Natural killer cell (primary cell): ENCODE measurements around the gene CRISP1. TPM values are rescaled to one million over a fixed set of nuclear protein-coding genes. Genes with fewer than 3 reads are reported as not detected.

Experiments used
- ATAC-seq, 3 donors: fragments of 150-1000 bp in 2 of 3; fragments of 200-7000 bp in 1 of 3; cut with Tn5 transposase; 1 replicate in 1 of 3; 2 replicates in 2 of 3; pipeline ENCODE4 v1.10.0; 2021; ENCODE audit warnings: mild to moderate bottlenecking in 2 of 3, moderate library complexity in 2 of 3
- DNase-seq, 2 donors: peaks; one replicate each; pipeline versions ENCODE4 v3.0.0 to v3.0.0-alpha.2; 2013 to 2021; ENCODE audit warnings: mixed read lengths in 1 of 2
- H3K27ac ChIP-seq: one replicate; pipeline ENCODE4 v1.5.1; 2013; ENCODE audit warnings: mild to moderate bottlenecking, low read length
- H3K27me3 ChIP-seq: one replicate; pipeline ENCODE4 v1.6.1; 2013; ENCODE audit warnings: low read length; ENCODE audit not compliant: control insufficient read depth, insufficient read depth
- H3K36me3 ChIP-seq: one replicate; pipeline ENCODE4 v1.6.1; 2013; ENCODE audit warnings: low read length; ENCODE audit not compliant: control insufficient read depth, insufficient read depth
- H3K4me1 ChIP-seq: one replicate; pipeline ENCODE4 v1.6.1; 2013; ENCODE audit warnings: low read length; ENCODE audit not compliant: control insufficient read depth, insufficient read depth
- H3K4me3 ChIP-seq: one replicate; pipeline ENCODE4 v1.5.1; 2013; ENCODE audit warnings: low read length
- H3K9me3 ChIP-seq: one replicate; pipeline ENCODE4 v1.6.1; 2013; ENCODE audit warnings: low read length; ENCODE audit not compliant: control insufficient read depth, insufficient read depth
- H3K27ac Mint-ChIP-seq, 2 donors: one replicate each; pipeline ENCODE4 v1.8.0; 2022; ENCODE audit warnings: mild to moderate bottlenecking in 2 of 2, mixed read lengths in 2 of 2, moderate library complexity in 1 of 2
- H3K27me3 Mint-ChIP-seq, 2 donors: one replicate each; pipeline ENCODE4 v1.8.0; 2022; ENCODE audit warnings: low read depth in 2 of 2, mixed read lengths in 2 of 2
- H3K36me3 Mint-ChIP-seq: one replicate; pipeline ENCODE4 v1.8.0; 2022; ENCODE audit warnings: mixed read lengths
- H3K4me1 Mint-ChIP-seq, 2 donors: one replicate each; pipeline ENCODE4 v1.8.0; 2022; ENCODE audit warnings: mixed read lengths in 2 of 2
- H3K4me3 Mint-ChIP-seq: one replicate; pipeline ENCODE4 v1.8.0; 2022; ENCODE audit warnings: mild to moderate bottlenecking, moderate library complexity, mixed read lengths
- H3K9me3 Mint-ChIP-seq, 2 donors: one replicate each; pipeline ENCODE4 v1.8.0; 2022; ENCODE audit warnings: mixed read lengths in 2 of 2
- WGBS: methylation state at CpG from one replicate; pipeline ENCODE4 v1.1.7; 2013; ENCODE audit warnings: missing lambda C conversion rate; ENCODE audit not compliant: insufficient coverage; 5-methylcytosine and 5-hydroxymethylcytosine counted together
- intact Hi-C: fragments of 100-400 bp; cut with micrococcal nuclease; formaldehyde crosslinking; loops from one replicate; pipeline ENCODE4 v1.14.2; 2022
- total RNA-seq, 4 donors: library from RNA; stranded (reverse); fragments of 120-200 nt in 1 of 4; gene quantifications; one replicate each; pipeline versions ENCODE4 v1.2.3 to v1.2.4, GENCODE V29; 2013 to 2022
- TF ChIP-seq, protein P1 (sequence below): fragments of 200-600 bp; IDR thresholded peaks from one replicate; pipeline ENCODE4 v1.8.0; 2022; ENCODE audit warnings: antibody characterized with exemption

Gene CRISP1
- total RNA-seq, 3 donors from 2014 or later (not counting 1 experiment from before 2014, with no cell fraction given) = not detected

DNA sequence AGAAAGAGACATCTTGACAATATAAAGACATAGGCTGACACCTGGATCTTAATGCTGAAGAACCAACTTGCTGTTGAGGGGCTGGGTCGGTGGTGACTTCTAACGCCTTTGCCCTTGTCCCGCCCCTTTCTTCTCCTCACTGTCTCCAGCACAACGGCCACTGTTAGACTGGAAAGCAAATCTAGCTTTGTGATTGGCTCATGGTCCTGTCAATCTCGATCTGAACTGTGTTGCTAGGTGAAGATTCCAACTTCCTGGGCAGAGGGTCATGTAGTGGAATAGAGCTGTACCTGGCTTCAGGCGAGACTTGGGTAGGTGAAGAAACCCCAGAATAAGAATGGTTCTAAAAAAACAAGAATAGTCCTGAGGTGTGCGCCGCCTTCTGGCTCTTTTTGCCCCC, 79.2 kb downstream of the CRISP1 start, which contains the start of gene PGK2:
Gene PGK2 (minus strand): TSS at position 110 of the 400 bp plus-strand sequence. CDS start 98 bp downstream, at position 12.
- H3K4me1 ChIP-seq = no peaks in the 10 kb centered on the region
- Mint-ChIP-seq H3K27me3 (no peaks in the 10 kb centered on the region), H3K4me3 (no peak within 1 kb of the TSS), H3K9me3 (peaks cover 3 to 6% of the 10 kb centered on the region in 2 donors), H3K36me3 (no peaks in the 10 kb centered on the region), H3K4me1 (no peaks in the 10 kb centered on the region), H3K27ac (no peak within 1 kb of the TSS)
- DNase-seq (no peak), ATAC-seq (no peak)
- intact Hi-C loops = no loop called here
- H3K36me3 ChIP-seq = no peaks in the 10 kb centered on the region
- H3K27ac ChIP-seq = no peak within 1 kb of the TSS
- TF ChIP-seq, protein P1, sequence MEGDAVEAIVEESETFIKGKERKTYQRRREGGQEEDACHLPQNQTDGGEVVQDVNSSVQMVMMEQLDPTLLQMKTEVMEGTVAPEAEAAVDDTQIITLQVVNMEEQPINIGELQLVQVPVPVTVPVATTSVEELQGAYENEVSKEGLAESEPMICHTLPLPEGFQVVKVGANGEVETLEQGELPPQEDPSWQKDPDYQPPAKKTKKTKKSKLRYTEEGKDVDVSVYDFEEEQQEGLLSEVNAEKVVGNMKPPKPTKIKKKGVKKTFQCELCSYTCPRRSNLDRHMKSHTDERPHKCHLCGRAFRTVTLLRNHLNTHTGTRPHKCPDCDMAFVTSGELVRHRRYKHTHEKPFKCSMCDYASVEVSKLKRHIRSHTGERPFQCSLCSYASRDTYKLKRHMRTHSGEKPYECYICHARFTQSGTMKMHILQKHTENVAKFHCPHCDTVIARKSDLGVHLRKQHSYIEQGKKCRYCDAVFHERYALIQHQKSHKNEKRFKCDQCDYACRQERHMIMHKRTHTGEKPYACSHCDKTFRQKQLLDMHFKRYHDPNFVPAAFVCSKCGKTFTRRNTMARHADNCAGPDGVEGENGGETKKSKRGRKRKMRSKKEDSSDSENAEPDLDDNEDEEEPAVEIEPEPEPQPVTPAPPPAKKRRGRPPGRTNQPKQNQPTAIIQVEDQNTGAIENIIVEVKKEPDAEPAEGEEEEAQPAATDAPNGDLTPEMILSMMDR = no peak
- 90% methylated on average over 8 of the region's 8 CpGs for whole genome bisulfite sequencing
- H3K4me3 ChIP-seq = no peak within 1 kb of the TSS
- H3K27me3 ChIP-seq = no peaks in the 10 kb centered on the region
- H3K9me3 ChIP-seq = peaks cover 9% of the 10 kb centered on the region

DNA sequence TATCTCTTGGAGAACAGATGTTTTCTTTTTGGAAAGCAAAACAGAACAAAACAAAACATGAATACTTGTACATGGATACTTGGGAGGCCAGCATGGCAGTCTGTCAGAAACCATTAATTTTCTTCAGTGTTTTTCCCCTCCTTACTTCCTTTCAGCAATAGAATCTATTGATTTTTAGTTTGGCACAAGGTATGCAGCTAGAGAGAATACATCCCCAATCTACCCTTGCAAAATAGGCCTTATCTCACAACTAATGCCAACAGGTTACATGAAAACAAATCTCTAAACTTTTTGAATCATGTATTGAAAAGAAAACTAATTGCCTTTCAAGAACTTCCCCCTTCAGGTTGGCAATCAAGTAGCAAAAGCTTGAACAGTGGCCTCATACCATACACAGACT, 82.1 kb downstream of the CRISP1 start:
- Mint-ChIP-seq H3K27ac (no peak overlapping the region), H3K4me3 (no peak overlapping the region), H3K4me1 (no peaks in the 10 kb centered on the region), H3K36me3 (no peaks in the 10 kb centered on the region), H3K27me3 (no peaks in the 10 kb centered on the region), H3K9me3 (peaks cover 3 to 10% of the 10 kb centered on the region in 2 donors)
- peaks cover 9% of the 10 kb centered on the region for H3K9me3 ChIP-seq
- H3K27me3 ChIP-seq = no peaks in the 10 kb centered on the region
- H3K4me3 ChIP-seq = no peak overlapping the region
- intact Hi-C loops = no loop called here
- TF ChIP-seq, protein P1 = no peak
- no peaks in the 10 kb centered on the region for H3K4me1 ChIP-seq
- DNase-seq (no peak), ATAC-seq (no peak)
- H3K27ac ChIP-seq = no peak overlapping the region
- no peaks in the 10 kb centered on the region for H3K36me3 ChIP-seq

Other genes starting within 250 kb of the CRISP1 start
- not detected for gene RHAG, start 229.7 kb downstream of the CRISP1 start, total RNA-seq
- not detected for gene CRISP2, start 153.0 kb downstream of the CRISP1 start, total RNA-seq
- not detected for gene CRISP3, start 122.1 kb downstream of the CRISP1 start, total RNA-seq
- gene PGK2, start 79.2 kb downstream of the CRISP1 start, total RNA-seq = not detected
- not detected for gene DEFB114, start 97.6 kb upstream of the CRISP1 start, total RNA-seq
- not detected for gene DEFB113, start 103.1 kb upstream of the CRISP1 start, total RNA-seq
- not detected for gene DEFB110, start 155.5 kb upstream of the CRISP1 start, total RNA-seq
- gene DEFB112, start 183.4 kb upstream of the CRISP1 start, total RNA-seq = not detected